Measurements from ENCODE around the gene TRIM28. TPM values are rescaled to one million over a fixed set of nuclear protein-coding genes. Genes with fewer than 3 reads are reported as not detected.

The TRIM28 gene
- total and polyA plus RNA-seq, 9 of the 15 experiments (the other 6 are each of a cell fraction or from before 2014, with no cell fraction given) = 12.1 to 797 (median 490) TPM

DNA sequence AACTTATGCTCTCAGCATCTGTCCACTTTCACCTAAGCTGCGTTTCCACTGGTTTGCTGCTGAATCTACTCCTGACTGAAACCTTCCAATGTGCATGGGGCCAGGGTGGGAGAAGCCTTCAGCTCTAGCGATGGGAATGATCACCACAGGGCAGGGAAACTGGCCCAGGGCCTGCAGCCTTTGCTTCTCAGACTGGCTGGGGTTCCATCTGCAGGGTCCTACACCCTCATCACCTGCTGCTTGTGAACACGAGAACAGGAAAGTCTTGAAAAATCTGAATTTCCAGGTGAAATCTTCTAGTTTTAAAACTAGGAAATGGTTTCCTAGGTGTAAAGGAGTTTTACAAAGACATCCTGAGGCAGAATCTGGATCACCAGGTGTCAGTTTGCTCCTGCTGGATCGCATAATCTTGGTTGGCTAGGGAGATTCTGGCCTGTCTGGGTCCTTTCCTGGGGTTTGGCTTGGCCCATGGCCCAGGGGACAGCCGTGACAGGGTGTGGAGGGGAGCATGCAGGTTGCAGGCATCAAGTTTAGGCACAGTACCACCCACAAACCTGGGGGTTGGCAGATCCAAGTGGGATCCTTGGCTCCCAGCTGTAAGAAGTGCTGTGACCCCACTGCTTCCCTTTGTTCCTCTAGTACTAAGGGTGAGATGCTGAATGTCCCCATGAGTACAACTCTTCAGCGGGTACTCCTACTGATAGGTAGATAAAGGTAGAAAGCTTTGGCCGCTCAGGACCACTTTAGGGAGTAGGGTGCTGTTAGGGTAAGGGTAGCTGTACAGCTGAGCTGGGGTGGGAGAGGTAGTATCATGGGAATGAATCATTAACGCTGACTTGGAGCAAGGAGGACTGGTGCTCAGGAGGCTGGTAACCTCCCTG is 16.4 kb downstream of the TRIM28 start:
- peaks cover 3% of the 10 kb centered on the region for H3K9me1 ChIP-seq (ENCODE audit: control insufficient read depth, insufficient read depth, low read length)
- no peak for DNase-seq (ENCODE audit: extremely low read depth in 1 of 4, low spot score in 3 of 4)
- POLR2A ChIA-PET = interaction anchor here (1.0 to 2.7 kb wide), 6 partner anchors 8 to 40 kb away, joined by 6 to 24 read pairs (median 8); partner anchors contain the start of genes MZF1, TRIM28 and ZBTB45
- peak overlapping the region; percentile 94 for H3K27ac ChIP-seq (ENCODE audit: extremely low read depth, low read depth, low read length)
- peak overlapping the region; percentile 92 to 98 for H3K9ac ChIP-seq (ENCODE audit: insufficient read depth in 1 of 2, low read depth in 2 of 2, low read length in 2 of 2)
- no peaks in the 10 kb centered on the region for H3K27me3 ChIP-seq (ENCODE audit: control insufficient read depth in 2 of 2, insufficient read depth in 2 of 2, low read length in 2 of 2)
- H3K4me3 ChIP-seq = peak overlapping the region; percentile 92
- no TSS peak for BruUV-seq (replicated peaks)
- intact Hi-C loops (cut with micrococcal nuclease) (no loop called here), in situ Hi-C loops (cut with MboI) (no loop called here)
- H3K36me3 ChIP-seq (ENCODE audit: control insufficient read depth, insufficient read depth, low read length) = peaks cover 29% of the 10 kb centered on the region
- CTCF ChIA-PET (ENCODE audit: low intra/inter-chr PET ratio) = no interaction called here
- WGBS (ENCODE audit: insufficient coverage, low coverage, missing lambda C conversion rate) = 69% methylated on average over 8 of the region's 8 CpGs
- H4K20me1 ChIP-seq (replicated peaks; ENCODE audit: control insufficient read depth, insufficient read depth, low read length) = no peaks in the 10 kb centered on the region
- no peak for ATAC-seq
- peak overlapping the region; percentile 35 for H2AFZ ChIP-seq (ENCODE audit: low read depth, low read length)
- no peaks in the 10 kb centered on the region for H3K9me3 ChIP-seq (replicated peaks; ENCODE audit: control insufficient read depth, insufficient read depth, low read depth, low read length)
- peaks cover 27 to 59% of the 10 kb centered on the region in 2 experiments for H3K4me1 ChIP-seq (replicated peaks in 1 of 2; ENCODE audit: control insufficient read depth in 2 of 2, insufficient read depth in 2 of 2, low read length in 2 of 2)
- peak overlapping the region; percentile 98 for H3K4me2 ChIP-seq (ENCODE audit: insufficient read depth, low read length)
- H3K79me2 ChIP-seq (ENCODE audit: control insufficient read depth, insufficient read depth, low read length) = peaks cover 47% of the 10 kb centered on the region
- no peak for FAIRE-seq
- no peak for TF ChIP-seq ETS2 (tag; IDR thresholded peaks at IDR 0.05; ENCODE audit: borderline replicate concordance, poor library complexity, severe bottlenecking)
- peak in 1 of 2 experiments; percentile 64; a peak in 1 of 4 replicates for TF ChIP-seq FOXA3 (CRISPR knock-in tag; conservative IDR thresholded peaks at IDR 0.05 in 1 of 2, IDR thresholded peaks at IDR 0.05 in 1 of 2)
- no peak for TF ChIP-seq SP1 (CRISPR knock-in tag; IDR thresholded peaks at IDR 0.05)
- 0 out of 2 replicates have a peak, but pooled peaks have one; percentile 2 for TF ChIP-seq ZBTB49 (CRISPR knock-in tag; IDR thresholded peaks at IDR 0.05; ENCODE audit: borderline replicate concordance)
- 0 out of 2 replicates have a peak, but pooled peaks have one; percentile 7 for TF ChIP-seq TEAD4 (IDR thresholded peaks at IDR 0.05; ENCODE audit: low read length)
- TF ChIP-seq TEAD4 (CRISPR knock-in tag; IDR thresholded peaks at IDR 0.05; ENCODE audit: borderline replicate concordance) = peak; percentile 66
- TF ChIP-seq, protein P1, sequence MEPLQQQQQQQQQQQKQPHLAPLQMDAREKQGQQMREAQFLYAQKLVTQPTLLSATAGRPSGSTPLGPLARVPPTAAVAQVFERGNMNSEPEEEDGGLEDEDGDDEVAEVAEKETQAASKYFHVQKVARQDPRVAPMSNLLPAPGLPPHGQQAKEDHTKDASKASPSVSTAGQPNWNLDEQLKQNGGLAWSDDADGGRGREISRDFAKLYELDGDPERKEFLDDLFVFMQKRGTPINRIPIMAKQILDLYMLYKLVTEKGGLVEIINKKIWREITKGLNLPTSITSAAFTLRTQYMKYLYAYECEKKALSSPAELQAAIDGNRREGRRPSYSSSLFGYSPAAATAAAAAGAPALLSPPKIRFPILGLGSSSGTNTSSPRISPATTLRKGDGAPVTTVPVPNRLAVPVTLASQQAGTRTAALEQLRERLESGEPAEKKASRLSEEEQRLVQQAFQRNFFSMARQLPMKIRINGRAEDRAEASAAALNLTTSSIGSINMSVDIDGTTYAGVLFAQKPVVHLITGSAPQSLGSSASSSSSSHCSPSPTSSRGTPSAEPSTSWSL (CRISPR knock-in tag; IDR thresholded peaks at IDR 0.05; ENCODE audit: borderline replicate concordance) = no peak
- no peak for TF ChIP-seq HDAC6 (IDR thresholded peaks at IDR 0.05; ENCODE audit: low read depth, low read length)
- TF ChIP-seq HCFC1 (IDR thresholded peaks at IDR 0.05; ENCODE audit: low read depth, low read length) = no peak
- no peak for TF ChIP-seq GATA2 (CRISPR knock-in tag; IDR thresholded peaks at IDR 0.05)
- TF ChIP-seq CBFB (CRISPR knock-in tag; IDR thresholded peaks at IDR 0.05) = 0 out of 2 replicates have a peak, but pooled peaks have one; percentile 59
- TF ChIP-seq THRAP3 (IDR thresholded peaks at IDR 0.05; ENCODE audit: borderline replicate concordance) = 0 out of 2 replicates have a peak, but pooled peaks have one; percentile 21
- 0 out of 2 replicates have a peak, but pooled peaks have one; percentile 33 for TF ChIP-seq ZNF695 (CRISPR knock-in tag; IDR thresholded peaks at IDR 0.05)
- TF ChIP-seq POLR2AphosphoS2 (IDR thresholded peaks at IDR 0.05; ENCODE audit: low read length) = 0 out of 2 replicates have a peak, but pooled peaks have one; percentile 7
- TF ChIP-seq SAP30 (IDR thresholded peaks at IDR 0.05; ENCODE audit: borderline replicate concordance, insufficient read depth, low read depth, low read length, poor library complexity, severe bottlenecking) = peak; percentile 11
- TF ChIP-seq KDM5B (IDR thresholded peaks at IDR 0.05; ENCODE audit: insufficient replicate concordance, low read depth, low read length) = peak; percentile 10

Data from K562 (cell line).